ENCODE data around the gene CADPS2.

The CADPS2 gene

GRCh38 chr7:122442929-122443328 lies 443.3 kb downstream of the CADPS2 start:
- TF ChIP-seq TEAD4 (IDR thresholded peaks at IDR 0.05) (no peak), TAF1 (IDR thresholded peaks at IDR 0.05; ENCODE audit: low read depth) (no peak), YY1 (IDR thresholded peaks at IDR 0.05; ENCODE audit: low read depth) (no peak), TCF12 (IDR thresholded peaks at IDR 0.05; ENCODE audit: low read depth) (no peak)

- no peak for TF ChIP-seq ZBTB7A (IDR thresholded peaks at IDR 0.05; ENCODE audit: low read depth)
- no peak for TF ChIP-seq CREB1 (IDR thresholded peaks at IDR 0.05; ENCODE audit: low read depth)
- TF ChIP-seq CEBPB (IDR thresholded peaks at IDR 0.05), result no peak
- TF ChIP-seq REST (IDR thresholded peaks at IDR 0.05; ENCODE audit: low read depth), result no peak
- TF ChIP-seq EGR1 (IDR thresholded peaks at IDR 0.05), result no peak
- no peak for TF ChIP-seq RAD21 (IDR thresholded peaks at IDR 0.05; ENCODE audit: low read depth)
- no peak for TF ChIP-seq NFIC (IDR thresholded peaks at IDR 0.05)
- no peak for TF ChIP-seq TEAD4 (IDR thresholded peaks at IDR 0.05)
- no peak for TF ChIP-seq TAF1 (IDR thresholded peaks at IDR 0.05; ENCODE audit: low read depth)
- TF ChIP-seq YY1 (IDR thresholded peaks at IDR 0.05; ENCODE audit: low read depth), result no peak
- TF ChIP-seq USF1 (IDR thresholded peaks at IDR 0.05), result no peak
- TF ChIP-seq TCF12 (IDR thresholded peaks at IDR 0.05; ENCODE audit: low read depth), result no peak
- TF ChIP-seq MAX (IDR thresholded peaks at IDR 0.05), result no peak
- TF ChIP-seq FOXM1 (IDR thresholded peaks at IDR 0.05; ENCODE audit: borderline replicate concordance, low read depth), result no peak
- TF ChIP-seq EP300 (IDR thresholded peaks at IDR 0.05; ENCODE audit: borderline replicate concordance), result no peak
Measured at GRCh38 chr7:122438492-122438891, 447.8 kb downstream of the CADPS2 start.

- TF ChIP-seq EGR1 (IDR thresholded peaks at IDR 0.05) (no peak), TCF12 (IDR thresholded peaks at IDR 0.05; ENCODE audit: low read depth) (no peak), CEBPB (IDR thresholded peaks at IDR 0.05) (no peak), FOXM1 (IDR thresholded peaks at IDR 0.05; ENCODE audit: borderline replicate concordance, low read depth) (no peak), EP300 (IDR thresholded peaks at IDR 0.05; ENCODE audit: borderline replicate concordance) (no peak), USF1 (IDR thresholded peaks at IDR 0.05) (no peak), YY1 (IDR thresholded peaks at IDR 0.05; ENCODE audit: low read depth) (no peak), MAX (IDR thresholded peaks at IDR 0.05) (no peak), TEAD4 (IDR thresholded peaks at IDR 0.05) (no peak), RAD21 (IDR thresholded peaks at IDR 0.05; ENCODE audit: low read depth) (no peak), TAF1 (IDR thresholded peaks at IDR 0.05; ENCODE audit: low read depth) (no peak), CREB1 (IDR thresholded peaks at IDR 0.05; ENCODE audit: low read depth) (no peak), REST (IDR thresholded peaks at IDR 0.05; ENCODE audit: low read depth) (no peak)
Measured at GRCh38 chr7:122438006-122438405, 448.3 kb downstream of the CADPS2 start.

GRCh38 chr7:122433765-122434164 lies 452.5 kb downstream of the CADPS2 start:
- TF ChIP-seq CREB1 (IDR thresholded peaks at IDR 0.05; ENCODE audit: low read depth), result no peak
- TF ChIP-seq REST (IDR thresholded peaks at IDR 0.05; ENCODE audit: low read depth), result no peak
- TF ChIP-seq TAF1 (IDR thresholded peaks at IDR 0.05; ENCODE audit: low read depth), result no peak
- TF ChIP-seq CEBPB (IDR thresholded peaks at IDR 0.05), result no peak
- no peak for TF ChIP-seq NFIC (IDR thresholded peaks at IDR 0.05)
- no peak for TF ChIP-seq USF1 (IDR thresholded peaks at IDR 0.05)
- TF ChIP-seq YY1 (IDR thresholded peaks at IDR 0.05; ENCODE audit: low read depth), result no peak
- TF ChIP-seq RAD21 (IDR thresholded peaks at IDR 0.05; ENCODE audit: low read depth), result no peak
- TF ChIP-seq TEAD4 (IDR thresholded peaks at IDR 0.05), result no peak
